MM.1S (cell line): Measurements from ENCODE around the gene PYGO2.

Experiments
- EZH2 ChIP-seq: fragments of 300-600 bp; sonication (generic); optimal IDR thresholded peaks from 2 replicates; pipeline ENCODE3; 2017; ENCODE audit warnings: low read depth, mild to moderate bottlenecking, antibody characterized with exemption, low read length, mixed read lengths
- TF ChIP-seq, protein P1 (sequence below): fragments of 300-600 bp; sonication (generic); IDR thresholded peaks from 2 replicates; pipeline ENCODE4 v1.5.1; 2016; ENCODE audit warnings: antibody characterized with exemption, low read length, mixed read lengths

DNA sequence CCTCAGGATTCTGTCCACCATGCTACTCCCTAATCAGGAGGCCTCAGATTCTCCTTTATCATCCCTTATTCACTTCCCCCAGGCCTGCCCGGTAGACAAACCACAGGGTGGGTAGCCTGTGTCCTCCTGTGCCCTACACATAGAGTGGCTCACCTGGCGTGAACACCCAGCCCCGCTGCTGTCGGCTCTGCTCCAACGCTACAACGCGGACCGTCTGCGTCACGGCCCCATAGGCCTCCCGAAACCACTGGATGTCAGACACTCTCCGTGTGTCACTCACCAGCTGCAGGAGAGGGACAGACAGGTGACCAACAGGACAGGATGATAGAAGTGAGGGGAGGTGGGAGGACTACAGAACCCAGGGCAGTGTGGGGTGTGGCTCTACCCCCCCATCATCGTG lies 35.4 kb downstream of the PYGO2 start:
- TF ChIP-seq, protein P1, sequence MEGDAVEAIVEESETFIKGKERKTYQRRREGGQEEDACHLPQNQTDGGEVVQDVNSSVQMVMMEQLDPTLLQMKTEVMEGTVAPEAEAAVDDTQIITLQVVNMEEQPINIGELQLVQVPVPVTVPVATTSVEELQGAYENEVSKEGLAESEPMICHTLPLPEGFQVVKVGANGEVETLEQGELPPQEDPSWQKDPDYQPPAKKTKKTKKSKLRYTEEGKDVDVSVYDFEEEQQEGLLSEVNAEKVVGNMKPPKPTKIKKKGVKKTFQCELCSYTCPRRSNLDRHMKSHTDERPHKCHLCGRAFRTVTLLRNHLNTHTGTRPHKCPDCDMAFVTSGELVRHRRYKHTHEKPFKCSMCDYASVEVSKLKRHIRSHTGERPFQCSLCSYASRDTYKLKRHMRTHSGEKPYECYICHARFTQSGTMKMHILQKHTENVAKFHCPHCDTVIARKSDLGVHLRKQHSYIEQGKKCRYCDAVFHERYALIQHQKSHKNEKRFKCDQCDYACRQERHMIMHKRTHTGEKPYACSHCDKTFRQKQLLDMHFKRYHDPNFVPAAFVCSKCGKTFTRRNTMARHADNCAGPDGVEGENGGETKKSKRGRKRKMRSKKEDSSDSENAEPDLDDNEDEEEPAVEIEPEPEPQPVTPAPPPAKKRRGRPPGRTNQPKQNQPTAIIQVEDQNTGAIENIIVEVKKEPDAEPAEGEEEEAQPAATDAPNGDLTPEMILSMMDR = no peak
- TF ChIP-seq EZH2 = no peak
